ENCODE results near the gene UXS1. TPM values are rescaled to one million over a fixed set of nuclear protein-coding genes. Genes with fewer than 3 reads are reported as not detected.

UXS1 gene
- total RNA-seq, 2 donors from 2014 or later: 31.0 to 34.4 TPM

GRCh38 chr2:106070181-106070580 is 123.9 kb downstream of the UXS1 start:
- peaks cover 10% of the 10 kb centered on the region for H3K27me3 ChIP-seq
- H3K9ac ChIP-seq (ENCODE audit: low read depth in 2 of 2, low read length in 2 of 2): no peak overlapping the region
- no peak overlapping the region for H3K4me3 ChIP-seq
- no peak for DNase-seq
- intact Hi-C loops (cut with DNase I): no loop called here
- H3K27ac ChIP-seq: no peak overlapping the region
- H3K9me3 ChIP-seq: no peaks in the 10 kb centered on the region
- no peaks in the 10 kb centered on the region for H3K36me3 ChIP-seq
- TF ChIP-seq, protein P1, sequence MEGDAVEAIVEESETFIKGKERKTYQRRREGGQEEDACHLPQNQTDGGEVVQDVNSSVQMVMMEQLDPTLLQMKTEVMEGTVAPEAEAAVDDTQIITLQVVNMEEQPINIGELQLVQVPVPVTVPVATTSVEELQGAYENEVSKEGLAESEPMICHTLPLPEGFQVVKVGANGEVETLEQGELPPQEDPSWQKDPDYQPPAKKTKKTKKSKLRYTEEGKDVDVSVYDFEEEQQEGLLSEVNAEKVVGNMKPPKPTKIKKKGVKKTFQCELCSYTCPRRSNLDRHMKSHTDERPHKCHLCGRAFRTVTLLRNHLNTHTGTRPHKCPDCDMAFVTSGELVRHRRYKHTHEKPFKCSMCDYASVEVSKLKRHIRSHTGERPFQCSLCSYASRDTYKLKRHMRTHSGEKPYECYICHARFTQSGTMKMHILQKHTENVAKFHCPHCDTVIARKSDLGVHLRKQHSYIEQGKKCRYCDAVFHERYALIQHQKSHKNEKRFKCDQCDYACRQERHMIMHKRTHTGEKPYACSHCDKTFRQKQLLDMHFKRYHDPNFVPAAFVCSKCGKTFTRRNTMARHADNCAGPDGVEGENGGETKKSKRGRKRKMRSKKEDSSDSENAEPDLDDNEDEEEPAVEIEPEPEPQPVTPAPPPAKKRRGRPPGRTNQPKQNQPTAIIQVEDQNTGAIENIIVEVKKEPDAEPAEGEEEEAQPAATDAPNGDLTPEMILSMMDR (IDR thresholded peaks at IDR 0.05): no peak
- H3K4me1 ChIP-seq: no peaks in the 10 kb centered on the region

- H3K27me3 ChIP-seq: peaks cover 12% of the 10 kb centered on the region
- H3K4me1 ChIP-seq: no peaks in the 10 kb centered on the region
- no peak overlapping the region for H3K4me3 ChIP-seq
- TF ChIP-seq, protein P1 (IDR thresholded peaks at IDR 0.05): no peak
- no peak overlapping the region for H3K27ac ChIP-seq
- no peak overlapping the region for H3K9ac ChIP-seq (ENCODE audit: low read depth in 2 of 2, low read length in 2 of 2)
- intact Hi-C loops (cut with DNase I): no loop called here
- no peaks in the 10 kb centered on the region for H3K9me3 ChIP-seq
- no peaks in the 10 kb centered on the region for H3K36me3 ChIP-seq
- no peak for DNase-seq
These were observed 125.7 kb downstream of the UXS1 start for GRCh38 chr2:106068451-106068850.

DNA sequence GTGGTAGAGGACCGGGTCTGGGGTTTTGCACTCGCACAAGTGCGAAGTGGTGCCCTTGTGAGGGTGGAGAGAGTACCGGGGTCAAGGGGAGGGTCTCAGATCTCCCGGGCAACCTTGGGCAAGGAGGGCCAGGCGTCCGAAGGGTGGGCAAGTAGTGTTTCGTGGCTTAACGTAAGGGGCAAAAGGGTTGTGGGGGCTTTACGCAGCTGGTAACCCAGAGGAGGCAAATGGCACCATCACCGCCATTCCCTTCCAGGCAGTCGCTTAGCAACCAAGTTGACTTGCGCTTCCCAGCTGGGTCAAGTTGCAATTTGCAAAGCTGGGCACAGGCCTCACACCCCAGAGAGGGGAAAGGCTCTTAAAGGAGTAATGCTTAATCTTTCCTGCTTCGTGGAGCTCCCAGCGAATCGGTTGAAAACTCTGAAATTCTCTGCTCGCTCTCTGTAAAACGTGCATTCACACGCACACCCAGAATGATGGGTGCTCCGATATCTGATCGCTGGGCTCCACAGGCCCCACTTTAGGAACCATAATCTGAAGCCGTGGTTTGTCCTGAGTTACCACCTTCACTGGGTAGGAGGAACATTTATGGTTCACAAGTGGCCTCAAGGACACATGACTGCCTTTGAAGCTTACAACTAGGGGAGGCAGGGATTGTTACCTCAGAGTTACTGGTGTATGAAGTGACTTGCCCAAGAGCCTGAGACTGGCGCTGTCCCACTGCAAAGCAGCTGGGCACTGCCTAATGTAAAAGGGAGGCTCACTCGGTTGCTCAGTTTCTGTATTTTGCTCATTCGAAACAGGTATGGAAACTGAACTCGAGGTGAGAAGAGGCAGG is 127.9 kb downstream of the UXS1 start:
- no peak overlapping the region for H3K9ac ChIP-seq (ENCODE audit: low read depth in 2 of 2, low read length in 2 of 2)
- no peak for DNase-seq
- H3K4me3 ChIP-seq: no peak overlapping the region
- TF ChIP-seq, protein P1 (IDR thresholded peaks at IDR 0.05): no peak
- peaks cover 12% of the 10 kb centered on the region for H3K27me3 ChIP-seq
- H3K27ac ChIP-seq: no peak overlapping the region
- intact Hi-C loops (cut with DNase I): no loop called here
- no peaks in the 10 kb centered on the region for H3K4me1 ChIP-seq
- H3K9me3 ChIP-seq: no peaks in the 10 kb centered on the region
- no peaks in the 10 kb centered on the region for H3K36me3 ChIP-seq

DNA sequence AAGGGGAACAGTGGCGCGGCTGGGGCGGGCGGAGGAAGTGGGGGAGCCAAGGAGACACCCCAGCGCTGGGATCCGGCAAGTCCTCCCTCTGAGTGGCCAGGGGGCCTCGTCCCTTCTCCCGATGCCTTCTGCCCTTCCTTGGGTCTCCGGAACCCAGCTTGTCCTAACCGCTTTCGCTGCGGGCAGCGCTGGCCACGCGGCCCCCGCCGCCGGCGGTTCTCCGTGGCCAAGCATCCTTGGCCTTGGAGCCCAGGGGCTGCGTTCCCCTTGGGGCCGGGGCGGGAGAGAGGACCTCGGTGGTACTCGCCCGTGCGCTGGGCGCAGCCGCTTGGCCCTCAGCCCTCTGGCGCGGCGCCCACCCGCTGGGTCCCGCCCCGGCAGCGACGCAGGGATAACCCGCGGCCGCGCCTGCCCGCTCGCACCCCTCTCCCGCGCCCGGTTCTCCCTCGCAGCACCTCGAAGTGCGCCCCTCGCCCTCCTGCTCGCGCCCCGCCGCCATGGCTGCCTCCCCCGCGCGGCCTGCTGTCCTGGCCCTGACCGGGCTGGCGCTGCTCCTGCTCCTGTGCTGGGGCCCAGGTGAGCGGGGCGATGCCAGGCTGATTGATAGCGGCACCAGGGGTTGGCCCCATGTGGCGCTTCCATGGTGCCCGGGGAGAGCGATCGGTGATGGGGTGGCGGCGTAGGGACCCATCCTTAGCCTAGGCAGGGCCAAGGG is 128.7 kb downstream of the UXS1 start:
- H3K4me3 ChIP-seq: peak overlapping the region; percentile 19
- H3K27me3 ChIP-seq: peaks cover 12% of the 10 kb centered on the region
- no peaks in the 10 kb centered on the region for H3K4me1 ChIP-seq
- intact Hi-C loops (cut with DNase I): no loop called here
- H3K27ac ChIP-seq: no peak overlapping the region
- H3K36me3 ChIP-seq: no peaks in the 10 kb centered on the region
- no peak for DNase-seq
- H3K9ac ChIP-seq (ENCODE audit: low read depth in 2 of 2, low read length in 2 of 2): no peak overlapping the region
- H3K9me3 ChIP-seq: no peaks in the 10 kb centered on the region
- TF ChIP-seq, protein P1 (IDR thresholded peaks at IDR 0.05): no peak

GRCh38 chr2:106063181-106063580 is 130.9 kb downstream of the UXS1 start:
- intact Hi-C loops (cut with DNase I): no loop called here
- H3K4me1 ChIP-seq: no peaks in the 10 kb centered on the region
- H3K9ac ChIP-seq (ENCODE audit: low read depth in 2 of 2, low read length in 2 of 2): no peak overlapping the region
- no peak for DNase-seq
- no peak overlapping the region for H3K4me3 ChIP-seq
- no peaks in the 10 kb centered on the region for H3K36me3 ChIP-seq
- TF ChIP-seq, protein P1 (IDR thresholded peaks at IDR 0.05): no peak
- H3K27ac ChIP-seq: no peak overlapping the region
- no peaks in the 10 kb centered on the region for H3K9me3 ChIP-seq
- peaks cover 12% of the 10 kb centered on the region for H3K27me3 ChIP-seq
